T-helper 2 cell treated with Interferon-gamma antibody and Interleukin-4, amounts not matched to agents 5 μg/mL and 100 μg/mL, for 36 hours (primary cell): Measurements from ENCODE around the gene KAT6B.

Experiments used
- DNase-seq: peaks from one replicate; pipeline ENCODE4 v3.0.0; 2021; ENCODE audit warnings: low spot score
- H3K27ac Mint-ChIP-seq: one replicate; pipeline ENCODE4 v1.8.0; 2021; ENCODE audit warnings: mild to moderate bottlenecking, mixed read lengths
- H3K27me3 Mint-ChIP-seq: one replicate; pipeline ENCODE4 v1.8.0; 2021; ENCODE audit warnings: low read depth, mixed read lengths
- H3K36me3 Mint-ChIP-seq: one replicate; pipeline ENCODE4 v1.8.0; 2021; ENCODE audit warnings: low read depth, mixed read lengths
- H3K4me1 Mint-ChIP-seq: one replicate; pipeline ENCODE4 v1.8.0; 2021; ENCODE audit warnings: low read depth, mixed read lengths
- H3K4me3 Mint-ChIP-seq: one replicate; pipeline ENCODE4 v1.8.0; 2022; ENCODE audit warnings: mild to moderate bottlenecking, moderate library complexity, mixed read lengths
- H3K9me3 Mint-ChIP-seq: one replicate; pipeline ENCODE4 v1.8.0; 2021; ENCODE audit warnings: mixed read lengths

KAT6B gene

DNA sequence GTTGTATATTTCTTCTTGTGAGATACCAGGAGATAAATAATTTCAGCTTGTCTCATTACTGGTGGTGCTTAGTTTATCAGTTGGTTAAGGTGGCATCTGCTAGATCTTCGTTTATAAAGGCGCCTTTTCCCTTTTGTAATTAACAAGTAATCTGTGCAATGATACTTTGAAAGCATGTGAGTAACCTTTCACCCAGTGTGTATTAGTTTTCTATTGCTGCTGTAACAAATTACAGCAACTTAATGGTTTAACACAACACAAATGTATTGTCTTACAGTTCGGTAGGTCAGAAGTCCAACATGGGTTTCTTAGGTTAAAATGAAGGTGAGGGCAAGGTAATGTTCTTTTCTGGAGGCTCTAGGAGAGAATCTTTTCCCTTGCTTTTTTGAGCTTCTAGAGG is 30.5 kb downstream of the KAT6B start:
- peaks cover 8% of the 10 kb centered on the region for H3K9me3 Mint-ChIP-seq
- H3K4me3 Mint-ChIP-seq, result no peak overlapping the region
- H3K27ac Mint-ChIP-seq, result no peak overlapping the region
- DNase-seq, result no peak
- H3K4me1 Mint-ChIP-seq, result peaks cover 18% of the 10 kb centered on the region
- peaks cover 23% of the 10 kb centered on the region for H3K36me3 Mint-ChIP-seq
- no peaks in the 10 kb centered on the region for H3K27me3 Mint-ChIP-seq

DNA sequence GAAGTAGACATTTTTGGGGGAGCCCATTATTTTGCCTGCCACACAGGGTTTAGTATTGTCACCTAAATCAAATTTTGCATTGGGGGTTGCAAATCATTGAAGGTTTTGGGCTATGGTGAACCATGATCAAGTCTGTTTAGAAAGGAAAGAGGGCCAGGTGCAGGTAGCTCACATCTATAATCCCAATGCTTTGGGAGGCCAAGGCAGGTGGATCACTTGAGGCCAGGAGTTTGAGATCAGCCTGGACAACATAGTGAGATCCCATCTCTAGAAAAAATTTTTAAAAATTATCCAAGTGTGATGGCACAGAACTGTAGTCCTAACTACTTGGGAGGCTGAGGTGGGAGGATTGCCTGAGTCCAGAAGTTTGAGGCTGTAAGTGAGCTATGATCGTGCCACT is 31.2 kb downstream of the KAT6B start:
- no peak overlapping the region for H3K4me3 Mint-ChIP-seq
- DNase-seq, result no peak
- H3K9me3 Mint-ChIP-seq, result peaks cover 8% of the 10 kb centered on the region
- no peaks in the 10 kb centered on the region for H3K27me3 Mint-ChIP-seq
- H3K27ac Mint-ChIP-seq, result no peak overlapping the region
- peaks cover 21% of the 10 kb centered on the region for H3K36me3 Mint-ChIP-seq
- H3K4me1 Mint-ChIP-seq, result peaks cover 14% of the 10 kb centered on the region

DNA sequence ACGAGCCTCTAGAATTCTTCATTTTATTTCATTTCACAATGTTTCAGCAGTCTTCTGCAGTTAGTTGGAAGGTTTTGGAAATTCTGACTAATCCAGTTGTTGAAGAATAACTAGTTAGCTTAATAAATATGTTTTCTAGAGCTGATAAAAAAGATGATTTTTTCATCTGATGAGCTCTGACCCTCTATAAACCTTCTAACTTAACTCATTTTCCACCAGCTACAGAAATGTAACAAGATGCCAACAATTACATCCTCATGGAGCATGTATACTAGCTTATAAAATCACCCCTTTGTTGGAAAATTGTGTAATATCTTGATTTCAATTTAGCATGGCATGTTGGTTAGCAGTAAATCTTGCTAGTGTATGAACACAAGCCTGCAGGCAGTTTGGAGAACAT is 33.1 kb downstream of the KAT6B start:
- Mint-ChIP-seq H3K9me3 (peaks cover 8% of the 10 kb centered on the region), H3K27ac (no peak overlapping the region), H3K27me3 (no peaks in the 10 kb centered on the region), H3K36me3 (peaks cover 19% of the 10 kb centered on the region), H3K4me3 (no peak overlapping the region), H3K4me1 (peaks cover 11% of the 10 kb centered on the region)
- DNase-seq, result no peak

- H3K27ac Mint-ChIP-seq, result no peak overlapping the region
- H3K4me3 Mint-ChIP-seq, result no peak overlapping the region
- no peaks in the 10 kb centered on the region for H3K9me3 Mint-ChIP-seq
- DNase-seq, result no peak
- peaks cover 4% of the 10 kb centered on the region for H3K4me1 Mint-ChIP-seq
- H3K27me3 Mint-ChIP-seq, result no peaks in the 10 kb centered on the region
- H3K36me3 Mint-ChIP-seq, result no peaks in the 10 kb centered on the region
Measured at GRCh38 chr10:74862625-74863024, 36.2 kb downstream of the KAT6B start.

- no peak overlapping the region for H3K4me3 Mint-ChIP-seq
- no peaks in the 10 kb centered on the region for H3K36me3 Mint-ChIP-seq
- no peaks in the 10 kb centered on the region for H3K9me3 Mint-ChIP-seq
- DNase-seq, result no peak
- no peaks in the 10 kb centered on the region for H3K27me3 Mint-ChIP-seq
- H3K27ac Mint-ChIP-seq, result no peak overlapping the region
- H3K4me1 Mint-ChIP-seq, result peaks cover 9% of the 10 kb centered on the region
Measured at GRCh38 chr10:74863551-74863950, 37.2 kb downstream of the KAT6B start.

- Mint-ChIP-seq H3K4me1 (peaks cover 28% of the 10 kb centered on the region), H3K27ac (no peak overlapping the region), H3K36me3 (no peaks in the 10 kb centered on the region), H3K27me3 (no peaks in the 10 kb centered on the region), H3K4me3 (no peak overlapping the region), H3K9me3 (no peaks in the 10 kb centered on the region)
- DNase-seq, result no peak
Measured at GRCh38 chr10:74867351-74867750, 41.0 kb downstream of the KAT6B start.

DNA sequence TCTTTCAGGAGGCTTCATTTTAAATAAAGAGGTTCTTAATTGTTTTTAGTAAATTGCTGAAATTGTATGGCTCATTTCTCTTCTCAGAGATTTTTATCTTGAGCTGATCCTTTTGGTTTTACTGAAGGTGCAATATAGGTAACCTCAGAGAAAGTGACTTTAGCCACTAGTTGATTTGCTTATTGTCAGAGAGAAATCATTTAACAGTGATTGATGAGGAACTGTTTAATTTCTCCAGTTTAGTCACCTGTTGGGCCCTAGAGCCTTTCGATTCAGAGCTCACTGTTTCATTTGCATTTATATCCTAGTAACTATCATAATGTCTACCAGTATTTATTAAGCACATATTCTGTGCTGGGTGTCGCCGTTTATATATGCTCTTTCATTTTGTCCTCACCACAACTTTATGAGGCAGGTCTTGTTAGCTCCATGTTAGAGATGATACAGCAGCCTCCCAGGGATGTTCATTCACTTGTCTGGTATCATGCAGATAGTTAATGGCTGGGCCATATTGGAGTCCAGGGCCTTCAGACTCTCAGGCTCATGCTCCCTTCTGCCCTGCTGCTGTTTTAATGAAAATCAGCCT is 42.1 kb downstream of the KAT6B start:
- H3K4me1 Mint-ChIP-seq, result peaks cover 30% of the 10 kb centered on the region
- no peak overlapping the region for H3K27ac Mint-ChIP-seq
- no peaks in the 10 kb centered on the region for H3K36me3 Mint-ChIP-seq
- H3K27me3 Mint-ChIP-seq, result no peaks in the 10 kb centered on the region
- H3K4me3 Mint-ChIP-seq, result no peak overlapping the region
- H3K9me3 Mint-ChIP-seq, result no peaks in the 10 kb centered on the region
- no peak for DNase-seq

- H3K4me1 Mint-ChIP-seq, result peaks cover 32% of the 10 kb centered on the region
Measured at GRCh38 chr10:74869635-74870034, 43.2 kb downstream of the KAT6B start.

DNA sequence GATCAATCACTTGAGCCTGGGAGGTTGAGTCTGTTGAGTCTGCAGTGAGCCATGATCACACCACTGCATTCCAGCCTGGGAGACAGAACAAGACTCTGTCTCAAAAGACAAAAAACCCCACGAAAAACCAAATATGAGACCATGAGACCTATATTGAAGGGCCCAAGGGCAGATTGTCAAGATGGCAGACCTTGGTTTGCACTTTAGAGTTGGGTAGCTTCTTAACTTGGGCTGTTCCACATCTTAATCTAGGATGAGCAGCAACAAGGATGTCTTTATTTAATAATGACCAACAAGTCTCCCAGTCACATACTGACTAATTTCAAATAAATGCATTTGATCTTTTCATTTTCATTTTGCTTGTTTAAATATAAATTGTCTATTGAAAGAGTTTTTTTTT is 43.8 kb downstream of the KAT6B start:
- H3K27me3 Mint-ChIP-seq, result no peaks in the 10 kb centered on the region
- H3K36me3 Mint-ChIP-seq, result no peaks in the 10 kb centered on the region
- no peaks in the 10 kb centered on the region for H3K9me3 Mint-ChIP-seq
- DNase-seq, result no peak
- H3K27ac Mint-ChIP-seq, result no peak overlapping the region
- peaks cover 32% of the 10 kb centered on the region for H3K4me1 Mint-ChIP-seq
- no peak overlapping the region for H3K4me3 Mint-ChIP-seq

More at GRCh38 chr10:74869635-74870034, 43.2 kb downstream of the KAT6B start:
- H3K36me3 Mint-ChIP-seq, result no peaks in the 10 kb centered on the region
- no peak overlapping the region for H3K27ac Mint-ChIP-seq
- H3K4me3 Mint-ChIP-seq, result no peak overlapping the region
- H3K9me3 Mint-ChIP-seq, result no peaks in the 10 kb centered on the region
- no peak for DNase-seq
- no peaks in the 10 kb centered on the region for H3K27me3 Mint-ChIP-seq

DNA sequence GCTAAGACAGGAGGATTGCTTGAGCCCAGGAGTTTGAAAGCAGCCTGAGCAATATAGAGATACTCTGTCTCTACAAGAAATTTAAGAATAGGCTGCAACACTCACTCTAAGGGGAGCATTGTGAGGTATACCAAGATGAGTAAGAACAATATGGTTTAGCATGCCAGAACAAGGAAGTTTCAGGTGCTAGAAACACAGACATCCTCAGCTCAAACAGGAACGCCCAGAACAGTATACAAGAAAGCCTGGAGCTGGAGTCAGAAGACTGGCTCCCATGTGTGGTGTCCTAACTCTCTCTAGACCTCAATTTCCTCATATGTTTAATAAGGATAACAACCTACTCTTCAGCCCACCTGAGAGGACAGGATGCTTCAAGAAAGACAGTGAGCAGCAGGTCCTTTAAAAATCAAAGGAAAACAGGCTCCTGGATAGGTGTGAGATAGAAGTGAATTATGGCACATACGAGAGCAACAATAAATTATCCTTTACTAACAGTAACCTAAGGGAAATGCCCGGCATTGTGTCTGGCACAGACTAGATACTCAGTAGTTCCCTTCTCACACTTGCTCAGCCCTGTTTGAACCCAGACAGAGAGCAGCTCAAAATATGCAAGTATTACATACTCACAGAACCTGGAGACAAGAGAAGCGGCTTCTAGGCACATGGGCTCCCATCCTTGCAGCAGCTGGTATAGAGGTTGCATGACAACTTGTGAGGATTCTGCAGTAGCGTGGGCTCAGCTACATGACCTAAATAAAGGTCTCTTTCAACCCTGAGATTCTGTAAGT is 45.4 kb downstream of the KAT6B start:
- DNase-seq, result no peak
- no peaks in the 10 kb centered on the region for H3K27me3 Mint-ChIP-seq
- H3K27ac Mint-ChIP-seq, result no peak overlapping the region
- peaks cover 32% of the 10 kb centered on the region for H3K4me1 Mint-ChIP-seq
- no peaks in the 10 kb centered on the region for H3K9me3 Mint-ChIP-seq
- H3K4me3 Mint-ChIP-seq, result peak overlapping the region; percentile 57
- no peaks in the 10 kb centered on the region for H3K36me3 Mint-ChIP-seq

DNA sequence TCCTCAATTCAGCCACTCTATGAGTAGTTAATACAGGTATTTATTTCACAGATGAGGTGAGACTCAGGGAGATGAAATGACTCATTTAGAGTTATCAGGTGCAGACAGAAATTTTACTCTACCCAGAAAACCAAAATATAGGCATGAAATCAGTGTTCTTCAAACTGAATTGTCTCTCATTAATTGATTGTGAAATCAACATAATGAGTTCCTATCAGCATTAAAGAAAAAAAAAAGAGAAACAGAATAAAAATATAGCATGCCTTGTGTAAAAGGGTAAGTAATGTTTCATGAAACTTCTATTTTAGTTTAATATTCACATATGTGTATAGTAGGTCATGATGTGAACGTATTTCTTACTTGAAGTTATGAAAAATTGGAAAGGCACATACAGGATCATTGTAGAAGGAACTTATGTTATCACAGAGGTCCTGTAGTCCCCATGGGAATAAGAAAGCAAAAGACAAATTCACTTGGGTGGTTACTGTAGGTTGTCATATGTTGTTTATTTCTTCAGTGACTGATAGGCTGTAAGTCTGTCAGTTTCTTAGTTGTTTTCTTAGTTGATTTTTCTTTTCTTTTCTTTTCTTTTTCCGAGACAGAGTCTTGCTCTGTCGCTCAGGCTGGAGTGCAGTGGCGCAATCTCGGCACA is 47.5 kb downstream of the KAT6B start:
- H3K4me3 Mint-ChIP-seq, result no peak overlapping the region
- no peak for DNase-seq
- H3K27me3 Mint-ChIP-seq, result no peaks in the 10 kb centered on the region
- peaks cover 23% of the 10 kb centered on the region for H3K4me1 Mint-ChIP-seq
- H3K36me3 Mint-ChIP-seq, result no peaks in the 10 kb centered on the region
- no peaks in the 10 kb centered on the region for H3K9me3 Mint-ChIP-seq
- H3K27ac Mint-ChIP-seq, result no peak overlapping the region

DNA sequence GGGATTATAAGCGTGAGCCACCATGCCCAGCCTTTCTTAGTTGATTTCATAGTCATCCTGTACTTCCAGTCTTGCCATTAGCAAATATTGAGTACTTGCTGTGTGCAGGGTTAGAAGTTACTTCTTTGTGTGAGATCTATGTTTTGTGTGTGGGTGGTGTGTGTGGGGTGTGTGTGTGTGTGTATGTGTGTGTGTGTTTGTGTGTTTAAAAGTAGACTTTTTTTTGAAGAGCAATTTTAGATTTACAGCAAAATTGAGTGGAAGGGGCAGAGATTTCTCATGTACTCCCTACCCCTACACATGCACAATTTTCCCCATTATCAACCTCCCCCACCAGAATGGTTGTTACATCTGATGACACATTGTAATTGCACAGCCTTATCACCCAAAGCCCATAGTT is 48.2 kb downstream of the KAT6B start:
- no peaks in the 10 kb centered on the region for H3K27me3 Mint-ChIP-seq
- no peaks in the 10 kb centered on the region for H3K9me3 Mint-ChIP-seq
- H3K4me3 Mint-ChIP-seq, result no peak overlapping the region
- no peaks in the 10 kb centered on the region for H3K36me3 Mint-ChIP-seq
- DNase-seq, result no peak
- no peak overlapping the region for H3K27ac Mint-ChIP-seq
- H3K4me1 Mint-ChIP-seq, result peaks cover 21% of the 10 kb centered on the region

GRCh38 chr10:74875068-74875467 is 48.7 kb downstream of the KAT6B start:
- Mint-ChIP-seq H3K4me3 (no peak overlapping the region), H3K4me1 (peaks cover 20% of the 10 kb centered on the region), H3K27ac (no peak overlapping the region), H3K36me3 (peaks cover under 1% of the 10 kb centered on the region), H3K9me3 (no peaks in the 10 kb centered on the region), H3K27me3 (no peaks in the 10 kb centered on the region)
- no peak for DNase-seq

- H3K9me3 Mint-ChIP-seq, result no peaks in the 10 kb centered on the region
- H3K4me1 Mint-ChIP-seq, result peaks cover 21% of the 10 kb centered on the region
- H3K27me3 Mint-ChIP-seq, result no peaks in the 10 kb centered on the region
- no peak for DNase-seq
- no peak overlapping the region for H3K4me3 Mint-ChIP-seq
- no peak overlapping the region for H3K27ac Mint-ChIP-seq
- H3K36me3 Mint-ChIP-seq, result peaks cover 2% of the 10 kb centered on the region
Measured at GRCh38 chr10:74875966-74876365, 49.6 kb downstream of the KAT6B start.
